Inferior parietal cortex (tissue), 1 donor: ENCODE measurements around the gene DYNLRB2.

Experiments used
- DNase-seq: peaks from one replicate; pipeline ENCODE4 v3.0.0-alpha.2; 2016; ENCODE audit errors: extremely low spot score

Gene DYNLRB2

DNA sequence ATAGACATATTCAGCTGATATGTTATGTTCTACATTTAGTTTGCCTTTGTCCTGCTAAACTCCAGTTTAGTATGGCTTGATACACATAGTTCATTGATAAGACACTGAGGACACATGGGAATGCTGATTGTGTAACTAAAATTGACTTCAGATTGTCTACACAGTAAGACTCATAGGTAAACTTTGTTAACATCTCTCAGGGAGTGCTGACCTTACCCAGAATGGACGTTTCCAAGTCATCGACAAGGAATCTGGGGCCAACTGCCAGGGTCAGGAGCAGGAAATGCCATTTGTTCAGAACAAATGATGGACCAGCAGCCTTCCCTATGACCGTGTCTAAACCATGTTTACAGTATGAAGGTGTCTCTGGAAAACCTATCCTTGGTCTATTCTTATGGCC lies 58.7 kb downstream of the DYNLRB2 start:
- DNase-seq: no peak
